ENCODE measurements around the gene ADGRD1. TPM values are rescaled to one million over a fixed set of nuclear protein-coding genes. Genes with fewer than 3 reads are reported as not detected.

The ADGRD1 gene
- total and polyA plus RNA-seq, 2 of the 8 experiments (the other 6 are each of a cell fraction or from before 2014, with no cell fraction given), result 0.36 to 0.48 TPM

DNA sequence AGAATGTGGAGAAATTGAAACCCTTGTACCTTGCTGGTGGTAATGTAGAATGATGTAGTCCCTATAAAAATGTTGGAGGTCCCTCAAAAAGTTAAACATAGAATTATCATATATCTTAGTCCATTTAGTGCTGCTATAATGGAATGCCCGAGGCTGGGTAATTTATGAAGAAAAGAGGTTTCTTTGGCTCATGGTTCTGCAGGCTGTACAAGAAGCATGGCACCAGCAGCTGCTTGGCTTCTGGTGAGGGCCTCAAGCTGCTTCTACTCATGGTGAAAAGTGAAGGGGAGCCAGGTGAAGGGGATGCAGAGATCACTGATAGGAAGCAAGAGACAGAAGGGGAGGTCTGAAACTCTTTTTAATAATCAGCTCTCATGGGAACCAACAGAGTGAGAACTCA is 233.9 kb downstream of the ADGRD1 start:
- Histone ChIP-seq H3K9ac (replicated peaks in 1 of 4; ENCODE audit: extremely low read depth in 1 of 4, low read depth in 3 of 4, low read length in 3 of 4) (no peak overlapping the region), H3K4me3 (ENCODE audit: extremely low read depth in 1 of 4, insufficient read depth in 2 of 4, low read depth in 3 of 4, low read length in 4 of 4) (no peak overlapping the region), H2BK5ac (ENCODE audit: low read depth, low read length) (no peak overlapping the region), H4K91ac (replicated peaks; ENCODE audit: insufficient read length, low read length) (no peak overlapping the region), H3K27ac (ENCODE audit: low read depth, low read length) (no peak overlapping the region), H2BK12ac (ENCODE audit: low read depth, low read length) (no peak overlapping the region), H3K23ac (ENCODE audit: insufficient read length) (no peak overlapping the region), H2AK5ac (ENCODE audit: low read depth, low read length) (no peak overlapping the region), H4K5ac (ENCODE audit: insufficient read length, low read depth, low read length) (no peak overlapping the region), H3K79me2 (ENCODE audit: control insufficient read depth in 1 of 2, insufficient read depth in 2 of 2, low read length in 2 of 2) (no peaks in the 10 kb centered on the region), H2BK120ac (replicated peaks; ENCODE audit: low read depth, low read length) (no peak overlapping the region), H4K8ac (ENCODE audit: extremely low read depth, insufficient read depth, low read length) (no peak overlapping the region), H3K9me3 (ENCODE audit: insufficient read depth in 2 of 2, low read depth in 1 of 2, low read length in 1 of 2) (peaks cover 5 to 19% of the 10 kb centered on the region in 2 experiments; a peak in 2 of 4 replicates), H3K36me3 (ENCODE audit: control insufficient read depth in 2 of 4, insufficient read depth in 4 of 4, low read length in 3 of 4) (no peaks in the 10 kb centered on the region), H3K56ac (replicated peaks; ENCODE audit: insufficient read length, low read depth, low read length) (no peak overlapping the region), H3K23me2 (ENCODE audit: low read depth, low read length) (no peaks in the 10 kb centered on the region), H2BK20ac (ENCODE audit: low read length) (no peak overlapping the region), H3K4me1 (replicated peaks in 1 of 4; ENCODE audit: control insufficient read depth in 3 of 4, insufficient read depth in 4 of 4, low read length in 3 of 4) (no peaks in the 10 kb centered on the region), H3K14ac (ENCODE audit: insufficient read length) (no peak overlapping the region), H3K27me3 (replicated peaks in 1 of 4; ENCODE audit: control insufficient read depth in 3 of 4, extremely low read depth in 1 of 4, insufficient read depth in 3 of 4, low read length in 3 of 4) (no peaks in the 10 kb centered on the region), H3K18ac (ENCODE audit: extremely low read depth, low read length) (no peak overlapping the region), H3K79me1 (ENCODE audit: low read depth, low read length) (no peaks in the 10 kb centered on the region), H2AFZ (ENCODE audit: low read length) (no peak overlapping the region), H4K20me1 (replicated peaks in 1 of 2; ENCODE audit: control insufficient read depth in 1 of 2, insufficient read depth in 2 of 2, low read length in 2 of 2) (no peaks in the 10 kb centered on the region), H3K4me2 (ENCODE audit: insufficient read depth in 1 of 2, low read depth in 2 of 2, low read length in 2 of 2) (no peak overlapping the region), H3K4ac (replicated peaks; ENCODE audit: insufficient read length, low read depth, low read length) (no peak overlapping the region), H2BK15ac (ENCODE audit: low read length) (no peak overlapping the region)
- CTCF ChIA-PET (ENCODE audit: partially characterized antibody), result no interaction called here
- no peak for FAIRE-seq
- POLR2A ChIA-PET (ENCODE audit: partially characterized antibody), result no interaction called here
- 87% methylated on average over 1 of the region's 1 CpG; no CpG with 5 or more reads in 1 of the 2 experiments for WGBS, 2 experiments (ENCODE audit: extremely low coverage in 1 of 2, insufficient coverage in 1 of 2, insufficient read length in 1 of 2, insufficient replicate concordance in 2 of 2, low coverage in 1 of 2, low lambda C conversion rate in 2 of 2, missing lambda C conversion rate in 1 of 2)
- no peak for DNase-seq (ENCODE audit: low read depth in 1 of 2, low spot score in 2 of 2)
- TF ChIP-seq EGR1 (IDR thresholded peaks at IDR 0.05; ENCODE audit: borderline replicate concordance, low read depth, low read length), result no peak
- TF ChIP-seq BCL11A (IDR thresholded peaks at IDR 0.05; ENCODE audit: low read depth in 2 of 2, low read length in 2 of 2), result no peak
- TF ChIP-seq HDAC2 (IDR thresholded peaks at IDR 0.05; ENCODE audit: borderline replicate concordance in 1 of 2, low read depth in 2 of 2, low read length in 2 of 2), result no peak
- TF ChIP-seq ZNF274 (IDR thresholded peaks at IDR 0.05; ENCODE audit: borderline replicate concordance, extremely low read depth, low read length), result no peak
- no peak for TF ChIP-seq RXRA (IDR thresholded peaks at IDR 0.05; ENCODE audit: insufficient read depth, low read depth, low read length)
- no peak for TF ChIP-seq YY1 (IDR thresholded peaks at IDR 0.05; ENCODE audit: low read depth, low read length)
- no peak for TF ChIP-seq NRF1 (IDR thresholded peaks at IDR 0.05; ENCODE audit: low read depth, low read length)
- TF ChIP-seq NANOG (IDR thresholded peaks at IDR 0.05; ENCODE audit: insufficient read depth, low read depth, low read length, poor library complexity, severe bottlenecking), result no peak
- TF ChIP-seq SAP30 (IDR thresholded peaks at IDR 0.05; ENCODE audit: insufficient read depth, insufficient replicate concordance, low read length), result no peak
- no peak for TF ChIP-seq CBX5 (IDR thresholded peaks at IDR 0.05; ENCODE audit: low read depth, low read length)
- TF ChIP-seq SP1 (IDR thresholded peaks at IDR 0.05; ENCODE audit: low read depth, low read length), result no peak
- TF ChIP-seq, protein P1, sequence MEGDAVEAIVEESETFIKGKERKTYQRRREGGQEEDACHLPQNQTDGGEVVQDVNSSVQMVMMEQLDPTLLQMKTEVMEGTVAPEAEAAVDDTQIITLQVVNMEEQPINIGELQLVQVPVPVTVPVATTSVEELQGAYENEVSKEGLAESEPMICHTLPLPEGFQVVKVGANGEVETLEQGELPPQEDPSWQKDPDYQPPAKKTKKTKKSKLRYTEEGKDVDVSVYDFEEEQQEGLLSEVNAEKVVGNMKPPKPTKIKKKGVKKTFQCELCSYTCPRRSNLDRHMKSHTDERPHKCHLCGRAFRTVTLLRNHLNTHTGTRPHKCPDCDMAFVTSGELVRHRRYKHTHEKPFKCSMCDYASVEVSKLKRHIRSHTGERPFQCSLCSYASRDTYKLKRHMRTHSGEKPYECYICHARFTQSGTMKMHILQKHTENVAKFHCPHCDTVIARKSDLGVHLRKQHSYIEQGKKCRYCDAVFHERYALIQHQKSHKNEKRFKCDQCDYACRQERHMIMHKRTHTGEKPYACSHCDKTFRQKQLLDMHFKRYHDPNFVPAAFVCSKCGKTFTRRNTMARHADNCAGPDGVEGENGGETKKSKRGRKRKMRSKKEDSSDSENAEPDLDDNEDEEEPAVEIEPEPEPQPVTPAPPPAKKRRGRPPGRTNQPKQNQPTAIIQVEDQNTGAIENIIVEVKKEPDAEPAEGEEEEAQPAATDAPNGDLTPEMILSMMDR (IDR thresholded peaks at IDR 0.05; ENCODE audit: control extremely low read depth in 1 of 3, insufficient read depth in 1 of 3, low read depth in 1 of 3, low read length in 3 of 3), result no peak

Data from H1 (cell line).